Thyroid gland (tissue), 4 donors: ENCODE measurements around the gene RBP2. TPM values are rescaled to one million over a fixed set of nuclear protein-coding genes. Genes with fewer than 3 reads are reported as not detected.

Experiments
- DNase-seq, 2 donors: peaks; one replicate each; pipeline ENCODE4 v3.0.0-alpha.2; 2019
- H3K27ac ChIP-seq, 3 donors: fragments of 200-600 bp; sonication (generic); 1 replicate in 2 of 3; 2 replicates in 1 of 3; pipeline ENCODE4 v1.5.1; 2016 to 2019; ENCODE audit warnings: mild to moderate bottlenecking in 1 of 3, moderate library complexity in 1 of 3
- H3K27me3 ChIP-seq: fragments of 200-600 bp; sonication (generic); one replicate; pipeline ENCODE4 v1.5.1; 2019
- H3K36me3 ChIP-seq, 2 donors: fragments of 200-600 bp; sonication (generic); one replicate each; pipeline ENCODE4 v1.5.1; 2016 to 2019
- H3K4me1 ChIP-seq, 2 donors: fragments of 200-600 bp; sonication (generic); one replicate each; pipeline ENCODE4 v1.5.1; 2017 to 2019
- H3K4me3 ChIP-seq, 3 donors: fragments of 200-600 bp; sonication (generic); replicated peaks in 1 of 3; 1 replicate in 2 of 3; 2 replicates in 1 of 3; pipeline ENCODE4 v1.5.1; 2016; ENCODE audit warnings: mild to moderate bottlenecking in 1 of 3
- H3K9me3 ChIP-seq: fragments of 200-600 bp; sonication (generic); one replicate; pipeline ENCODE4 v1.5.1; 2017
- CTCF ChIP-seq, 6 experiments: fragments of 200-600 bp in 3 of 6; fragments of 450-650 bp in 3 of 6; sonication (generic) in 3 of 6; IDR thresholded peaks; one replicate each; pipeline ENCODE4 v1.5.1; 2016 to 2019; ENCODE audit warnings: antibody characterized with exemption in 6 of 6, mild to moderate bottlenecking in 2 of 6, inconsistent platforms in 1 of 6, moderate library complexity in 1 of 6
- POLR2A ChIP-seq, 2 donors: fragments of 450-650 bp; IDR thresholded peaks; one replicate each; pipeline ENCODE4 v1.6.1; 2017; ENCODE audit warnings: antibody characterized with exemption in 2 of 2, mild to moderate bottlenecking in 2 of 2, moderate library complexity in 1 of 2
- WGBS, 2 donors: methylation state at CpG; one replicate each; pipeline ENCODE4 v1.1.5; 2017; 5-methylcytosine and 5-hydroxymethylcytosine counted together
- intact Hi-C: fragments of 100-400 bp; cut with DNase I; formaldehyde crosslinking; loops from one replicate; pipeline ENCODE4 v1.15.1; 2023
- total RNA-seq, 4 donors: library from RNA; depleted of rRNA; stranded (reverse); fragments of >200 nt; gene quantifications; one replicate each; pipeline ENCODE4 v1.2.3, GENCODE V29; 2016

The RBP2 gene
- total RNA-seq, 4 donors from 2014 or later: not detected

- Histone ChIP-seq H3K4me3 (no peak overlapping the region), H3K4me1 (no peaks in the 10 kb centered on the region), H3K9me3 (no peaks in the 10 kb centered on the region), H3K36me3 (no peaks in the 10 kb centered on the region), H3K27me3 (no peaks in the 10 kb centered on the region), H3K27ac (no peak overlapping the region)
- intact Hi-C loops: no loop called here
- 93 to 96% methylated on average over 7 of the region's 7 CpGs for WGBS, 2 donors
- no peak for DNase-seq
- TF ChIP-seq POLR2A (IDR thresholded peaks at IDR 0.05) (no peak), CTCF (IDR thresholded peaks at IDR 0.05) (no peak)
These were observed 35.4 kb downstream of the RBP2 start for GRCh38 chr3:139440639-139441556.

DNA sequence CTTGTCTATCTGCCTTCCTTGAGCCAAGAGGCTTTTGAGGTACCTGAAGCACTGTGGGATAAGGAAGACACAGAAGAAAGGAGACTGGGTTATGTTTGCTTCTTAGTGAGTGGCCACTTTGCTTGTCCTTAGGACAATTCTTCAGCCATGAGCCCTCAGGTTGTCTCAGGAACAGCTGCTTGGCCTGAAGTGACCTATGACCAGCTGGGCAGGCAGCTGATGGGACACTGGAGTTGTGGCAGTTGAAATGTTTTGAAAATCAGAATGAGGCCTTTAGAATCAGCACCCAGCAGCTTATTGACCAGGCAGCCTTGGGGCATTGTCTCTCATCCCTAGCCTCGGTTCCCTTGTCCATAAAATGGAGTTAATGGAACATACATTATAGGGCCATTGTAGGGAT lies 37.0 kb downstream of the RBP2 start:
- 71 to 94% methylated on average over 1 of the region's 1 CpG for WGBS, 2 donors
- intact Hi-C loops: no loop called here

GRCh38 chr3:139434764-139435307 lies 41.5 kb downstream of the RBP2 start:
- no peaks in the 10 kb centered on the region for H3K27me3 ChIP-seq
- no peaks in the 10 kb centered on the region for H3K36me3 ChIP-seq
- H3K4me3 ChIP-seq: no peak overlapping the region
- H3K27ac ChIP-seq: no peak overlapping the region
- no peaks in the 10 kb centered on the region for H3K9me3 ChIP-seq
- intact Hi-C loops: no loop called here
- TF ChIP-seq CTCF (IDR thresholded peaks at IDR 0.05) (no peak), POLR2A (IDR thresholded peaks at IDR 0.05) (no peak)
- H3K4me1 ChIP-seq: no peaks in the 10 kb centered on the region
- DNase-seq: no peak
- WGBS, 2 donors: 93% methylated on average over 2 to 6 of the region's 6 CpGs

More for the DNA sequence above, 37.0 kb downstream of the RBP2 start:
- Histone ChIP-seq H3K27ac (no peak overlapping the region), H3K4me3 (no peak overlapping the region), H3K4me1 (no peaks in the 10 kb centered on the region), H3K36me3 (no peaks in the 10 kb centered on the region), H3K9me3 (no peaks in the 10 kb centered on the region), H3K27me3 (no peaks in the 10 kb centered on the region)
- TF ChIP-seq CTCF (IDR thresholded peaks at IDR 0.05) (no peak), POLR2A (IDR thresholded peaks at IDR 0.05) (no peak)
- DNase-seq: no peak

DNA sequence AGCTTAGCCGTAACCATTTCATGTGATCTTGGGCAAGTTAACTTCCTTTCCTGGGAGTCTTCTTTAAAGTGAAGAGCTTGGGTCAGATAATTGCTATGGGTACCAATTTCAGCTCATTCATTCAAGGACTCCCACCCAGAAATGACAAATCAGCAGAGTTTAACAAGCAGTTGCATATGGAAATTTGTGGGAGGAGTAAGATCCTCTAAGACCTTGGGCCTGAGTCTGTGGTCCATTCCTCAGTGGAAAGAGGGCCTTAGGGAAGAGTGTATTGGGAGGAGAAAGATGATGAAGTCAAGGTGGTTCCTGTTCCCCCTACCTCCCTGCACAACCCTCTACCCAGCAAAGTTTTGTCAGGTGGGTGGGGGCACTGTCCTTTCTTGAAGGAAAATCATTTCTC lies 42.1 kb downstream of the RBP2 start:
- no peak overlapping the region for H3K4me3 ChIP-seq
- no peaks in the 10 kb centered on the region for H3K27me3 ChIP-seq
- 93 to 100% methylated on average over 1 of the region's 1 CpG for WGBS, 2 donors
- TF ChIP-seq CTCF (IDR thresholded peaks at IDR 0.05) (no peak), POLR2A (IDR thresholded peaks at IDR 0.05) (no peak)
- intact Hi-C loops: no loop called here
- no peaks in the 10 kb centered on the region for H3K4me1 ChIP-seq
- H3K9me3 ChIP-seq: no peaks in the 10 kb centered on the region
- H3K27ac ChIP-seq: no peak overlapping the region
- H3K36me3 ChIP-seq: no peaks in the 10 kb centered on the region
- DNase-seq: no peak

DNA sequence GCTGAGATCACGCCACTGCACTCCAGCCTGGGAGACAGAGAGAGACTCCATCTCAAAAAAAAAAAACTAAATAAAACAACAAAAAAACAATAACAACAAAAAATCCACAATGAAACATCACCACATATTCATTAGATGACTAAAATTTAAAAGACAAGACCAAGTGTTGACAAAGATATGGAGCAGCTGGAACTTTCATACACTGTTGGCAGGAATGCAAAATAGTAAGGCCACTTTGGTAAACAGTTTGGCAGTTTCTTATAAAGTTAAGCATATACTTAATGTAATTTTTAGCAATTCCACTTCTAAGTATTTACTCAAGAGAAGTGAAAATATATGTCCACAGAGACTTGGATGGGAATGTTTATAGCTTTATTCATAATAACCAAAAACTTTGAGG lies 43.2 kb downstream of the RBP2 start:
- Histone ChIP-seq H3K9me3 (no peaks in the 10 kb centered on the region), H3K27ac (no peak overlapping the region), H3K36me3 (no peaks in the 10 kb centered on the region), H3K27me3 (no peaks in the 10 kb centered on the region), H3K4me3 (no peak overlapping the region), H3K4me1 (no peaks in the 10 kb centered on the region)
- TF ChIP-seq CTCF (IDR thresholded peaks at IDR 0.05): no peak
- intact Hi-C loops: no loop called here
- 95 to 96% methylated on average over 1 of the region's 1 CpG for WGBS, 2 donors
- DNase-seq: no peak
